Activated CD4-positive, alpha-beta T cell treated with anti-CD3 and anti-CD28 coated beads, Interleukin-2, Interleukin-4, amounts not matched to agents 100 ng/mL and 50 ng/mL, durations not matched to agents 16 hours and 8 hours (primary cell): ENCODE results near the gene AVPR2.

Experiments
- DNase-seq: peaks from one replicate; pipeline ENCODE4 v3.0.0-alpha.2; 2020; ENCODE audit warnings: low spot score

The AVPR2 gene

GRCh38 chrX:153952373-153953026 lies 48.0 kb downstream of the AVPR2 start:
- DNase-seq = no peak

DNA sequence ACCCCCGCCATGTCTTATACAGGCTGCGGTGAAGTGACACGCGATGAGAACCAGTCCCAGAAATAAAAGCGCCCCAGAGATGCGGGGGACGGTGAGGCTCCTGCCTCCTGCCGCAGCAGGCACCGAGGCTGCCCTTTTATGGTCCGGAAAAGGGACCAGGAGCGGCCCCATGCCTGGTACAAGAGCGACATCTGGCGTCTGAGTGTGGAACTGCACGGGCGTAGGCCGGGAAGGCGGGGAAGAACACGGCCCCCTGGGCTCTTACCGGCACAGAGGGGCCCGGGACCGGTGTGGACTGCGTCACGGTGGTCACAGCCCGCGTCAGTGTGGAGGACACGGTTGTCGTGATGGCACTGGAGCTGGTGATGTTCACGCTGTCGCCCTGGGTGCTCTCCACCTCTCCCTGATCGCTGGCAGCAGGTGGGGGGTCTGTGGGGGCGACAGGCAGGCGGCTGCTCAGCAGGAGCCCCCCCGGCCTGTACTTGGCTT lies 48.9 kb downstream of the AVPR2 start:
- DNase-seq = peak; percentile 80

DNA sequence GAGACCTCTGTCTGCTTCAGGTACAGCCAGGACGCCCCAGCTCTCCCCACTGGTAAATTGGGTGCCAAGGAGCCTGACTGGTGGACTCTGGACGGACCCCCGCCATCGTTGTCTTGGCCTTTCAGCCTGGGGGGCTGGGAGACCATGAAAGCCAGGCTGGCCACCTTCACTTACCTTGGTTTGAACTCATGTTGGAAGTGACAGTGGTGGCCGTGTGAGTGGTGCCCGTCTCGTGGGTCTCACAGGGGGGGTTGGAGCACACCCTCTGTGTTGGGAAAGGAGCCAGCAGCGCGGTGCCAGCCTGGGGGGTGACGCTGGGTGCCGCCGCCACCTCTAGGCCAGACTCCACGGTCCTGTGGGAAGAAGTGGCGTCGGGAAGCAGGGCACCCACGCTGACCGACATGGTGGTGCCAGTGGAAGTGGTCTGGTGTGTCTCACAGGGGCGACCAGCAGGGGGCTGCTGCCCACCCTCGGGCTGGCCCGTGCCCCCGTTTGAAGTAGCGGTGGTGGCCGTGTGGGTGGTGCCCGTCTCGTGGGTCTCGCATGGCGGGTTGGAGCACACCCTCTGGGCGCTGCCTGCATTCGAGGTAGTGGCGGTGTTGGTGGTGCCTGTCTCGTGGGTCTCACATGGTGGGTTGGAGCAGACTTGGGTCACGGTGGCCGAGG lies 49.6 kb downstream of the AVPR2 start:
- DNase-seq = no peak

- DNase-seq = no peak
Observed at GRCh38 chrX:153954558-153955227, 50.2 kb downstream of the AVPR2 start.

DNA sequence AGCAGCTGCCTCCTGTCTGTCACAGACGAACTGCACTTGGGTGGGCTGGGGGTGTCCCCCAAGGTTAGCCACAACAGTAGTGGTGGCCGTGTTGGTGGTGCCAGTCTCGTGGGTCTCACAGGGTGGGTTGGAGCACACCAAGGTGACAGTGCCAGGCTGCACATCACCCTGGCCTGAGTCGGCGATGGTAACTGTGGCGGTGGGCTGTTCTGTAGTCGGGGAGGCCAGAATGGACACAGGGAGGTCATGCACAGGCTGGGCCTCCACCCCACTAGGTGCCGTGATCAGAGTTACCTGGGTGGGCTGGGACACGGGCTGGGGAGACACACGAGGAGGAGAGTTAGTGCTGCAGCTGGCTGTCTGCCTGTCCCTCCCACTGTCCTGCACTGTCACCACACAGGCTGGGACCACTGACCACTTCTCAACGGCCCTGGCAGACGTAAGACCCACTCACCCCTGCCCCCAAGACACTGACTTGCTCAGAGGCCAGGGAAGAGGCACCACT lies 50.8 kb downstream of the AVPR2 start:
- DNase-seq = no peak

GRCh38 chrX:153956044-153956907 lies 51.8 kb downstream of the AVPR2 start:
- no peak for DNase-seq
